ENCODE data around the gene NAA50.

DNA sequence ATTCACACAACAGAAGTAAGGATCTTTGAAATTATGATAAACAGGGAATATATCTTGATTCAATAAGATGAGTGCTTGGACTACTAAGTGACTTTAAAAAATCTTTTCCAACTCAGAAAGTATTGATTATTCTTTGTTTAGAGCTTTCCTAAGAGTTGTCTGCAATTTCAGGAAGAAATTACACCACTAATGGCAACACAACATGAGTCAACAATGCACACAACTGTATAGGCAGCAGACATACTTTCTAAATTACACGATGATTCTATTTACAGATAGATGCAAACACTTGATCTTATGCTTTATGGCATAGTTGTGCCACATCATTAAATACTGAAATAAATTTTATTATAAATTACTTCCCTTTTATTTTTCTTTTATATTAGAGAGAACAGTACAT lies 4.4 kb downstream of the NAA50 start:
- TF ChIP-seq POLR2AphosphoS5 (IDR thresholded peaks at IDR 0.05; ENCODE audit: low read depth, low read length) (no peak), TAF1 (IDR thresholded peaks at IDR 0.05; ENCODE audit: borderline replicate concordance, low read depth, low read length) (no peak)
